ENCODE measurements around the gene VAC14. TPM values are rescaled to one million over a fixed set of nuclear protein-coding genes. Genes with fewer than 3 reads are reported as not detected.

Gene VAC14
- total and polyA plus RNA-seq, 3 experiments from 2014 or later, result 43.4 to 50.3 (median 45.9) TPM

DNA sequence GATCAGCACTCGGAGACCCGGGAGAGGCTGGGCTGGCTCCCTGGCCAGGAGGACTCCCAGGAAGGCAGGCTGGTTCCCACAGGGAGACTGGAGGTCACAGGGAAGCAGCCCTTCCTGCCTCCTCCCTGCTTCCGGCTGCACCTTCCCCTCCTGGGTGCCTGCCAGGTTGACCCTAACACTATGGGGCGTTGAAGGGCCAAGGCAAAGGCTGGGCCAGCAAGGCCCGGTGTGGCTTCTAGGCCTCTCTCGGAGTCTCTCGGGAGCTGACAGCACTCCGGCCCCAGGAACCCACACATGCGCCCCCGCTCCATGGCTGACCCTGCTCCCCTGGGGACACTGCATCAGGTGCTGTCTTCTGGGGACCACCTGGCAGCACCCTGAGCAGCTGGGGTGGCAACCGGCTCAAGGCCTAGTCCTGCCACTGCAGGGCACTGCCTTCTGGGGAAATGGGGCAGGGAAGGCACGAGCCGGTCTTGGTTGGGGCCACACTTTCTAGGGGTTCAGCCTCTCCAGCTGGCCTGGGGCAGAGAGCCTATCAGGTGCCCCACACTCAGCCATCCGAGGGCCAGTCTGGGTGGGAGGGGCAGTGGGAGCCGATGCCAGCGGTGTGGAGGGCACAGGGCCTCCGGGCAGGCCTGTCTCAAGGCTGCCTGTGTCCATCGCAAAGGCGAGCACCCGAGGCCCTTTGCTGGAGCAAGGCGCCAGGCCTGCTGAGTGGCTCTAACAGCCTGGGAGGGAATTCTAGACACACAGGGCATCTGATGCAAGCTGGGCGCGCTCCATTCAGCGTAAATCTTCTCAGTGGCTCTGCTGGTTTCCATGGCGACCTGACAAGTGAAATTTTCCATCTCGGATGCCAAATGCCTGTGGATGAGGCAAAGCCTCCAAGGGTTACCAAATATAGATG, 109.5 kb downstream of the VAC14 start:
- H3K36me3 ChIP-seq (ENCODE audit: insufficient read depth, low read length), result no peaks in the 10 kb centered on the region

GRCh38 chr16:70689970-70690891, 110.7 kb downstream of the VAC14 start:
- Mint-ChIP-seq H3K4me1 (peaks cover 2 to 9% (median 7%) of the 10 kb centered on the region in 3 donors), H3K9me3 (no peaks in the 10 kb centered on the region), H3K27me3 (peaks cover 0 to 6% of the 10 kb centered on the region in 2 donors), H3K36me3 (peaks cover 0 to 7% (median 0%) of the 10 kb centered on the region in 3 donors), H3K4me3 (no peak overlapping the region), H3K27ac (peak overlapping the region in 1 of 8 donors; percentile 51)
- Histone ChIP-seq H3K36me3 (ENCODE audit: insufficient read depth, low read length) (no peaks in the 10 kb centered on the region), H3K27ac (ENCODE audit: low read depth, low read length) (no peak overlapping the region), H3K27me3 (ENCODE audit: insufficient read depth, low read length, poor library complexity, severe bottlenecking) (no peaks in the 10 kb centered on the region), H3K4me3 (ENCODE audit: low read length) (no peak overlapping the region), H3K9me3 (ENCODE audit: low read length) (no peaks in the 10 kb centered on the region), H3K4me1 (ENCODE audit: insufficient read depth, low read length) (no peaks in the 10 kb centered on the region)
- no peak for DNase-seq
- ChIA-PET POLR2A (interaction anchor here (1.5 kb wide), 1 partner anchor 47 kb away, joined by 4 read pairs; no protein-coding TSS in a partner anchor), CTCF (interaction anchor here (1.3 to 3.7 kb wide), 2 partner anchors 37 to 81 kb away, joined by 3 to 15 read pairs; no protein-coding TSS in a partner anchor)

More for the DNA sequence above, 109.5 kb downstream of the VAC14 start:
- peaks cover 0 to 9% (median 0%) of the 10 kb centered on the region in 3 donors for H3K36me3 Mint-ChIP-seq
- POLR2A ChIA-PET, result interaction anchor here (1.5 kb wide), 1 partner anchor 45 kb away, joined by 4 read pairs; no protein-coding TSS in a partner anchor
- Histone ChIP-seq H3K27me3 (ENCODE audit: insufficient read depth, low read length, poor library complexity, severe bottlenecking) (no peaks in the 10 kb centered on the region), H3K9me3 (ENCODE audit: low read length) (no peaks in the 10 kb centered on the region), H3K27ac (ENCODE audit: low read depth, low read length) (no peak overlapping the region), H3K4me1 (ENCODE audit: insufficient read depth, low read length) (peaks cover 8% of the 10 kb centered on the region), H3K4me3 (ENCODE audit: low read length) (no peak overlapping the region)
- no peak for DNase-seq
- H3K4me3 Mint-ChIP-seq, result no peak overlapping the region
- peaks cover 0 to 3% of the 10 kb centered on the region in 2 donors for H3K27me3 Mint-ChIP-seq
- peak overlapping the region in 1 of 8 donors; percentile 86 for H3K27ac Mint-ChIP-seq
- CTCF ChIA-PET, result no interaction called here
- no peaks in the 10 kb centered on the region for H3K9me3 Mint-ChIP-seq
- H3K4me1 Mint-ChIP-seq, result peaks cover 10 to 19% (median 13%) of the 10 kb centered on the region in 3 donors

DNA sequence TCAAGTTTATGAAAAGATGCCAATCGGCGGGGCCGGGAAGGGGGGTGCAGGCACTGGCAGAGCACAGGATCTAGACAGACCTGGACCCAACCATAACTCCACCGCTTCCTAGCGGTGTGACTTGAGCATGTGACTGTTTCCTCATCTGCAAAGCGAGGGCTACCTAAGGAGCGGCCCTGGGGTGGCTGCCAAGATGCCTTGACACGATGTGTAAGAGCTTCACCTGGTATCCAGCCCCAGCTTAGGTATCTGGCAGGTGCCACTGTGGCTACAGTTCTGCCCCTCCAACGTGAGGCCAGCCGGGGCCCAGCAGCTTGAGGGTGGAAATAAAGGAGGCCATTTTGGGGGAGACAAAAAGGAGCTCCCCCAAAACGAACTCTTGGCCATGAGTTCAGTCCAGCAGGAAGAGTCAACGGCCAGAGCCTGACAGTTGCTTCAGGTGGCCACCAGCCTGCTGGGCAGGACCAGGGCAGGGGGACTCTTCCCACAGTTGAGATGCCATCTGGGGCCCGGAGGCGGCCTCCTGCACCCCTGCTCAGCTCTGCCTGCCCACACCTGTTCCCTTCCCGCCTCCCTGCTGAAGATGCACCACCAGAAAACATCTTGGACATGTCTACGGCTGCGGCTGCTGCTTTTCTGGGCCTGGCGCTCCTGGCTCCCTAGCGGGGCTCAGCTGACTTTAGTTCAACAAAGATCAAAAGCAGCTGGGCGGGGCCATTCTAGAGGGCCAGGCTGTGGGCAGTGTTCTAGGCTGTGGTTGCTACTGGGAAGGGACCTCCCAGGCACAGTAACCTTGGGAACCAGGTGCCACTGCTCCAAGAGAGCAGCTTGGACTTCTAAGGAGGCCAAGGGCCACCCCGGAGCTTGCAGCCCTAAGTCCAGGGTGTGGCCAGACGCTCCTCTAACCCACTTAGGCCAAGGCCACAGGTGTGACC, 111.7 kb downstream of the VAC14 start:
- Mint-ChIP-seq H3K4me3 (no peak overlapping the region), H3K27me3 (peaks cover 0 to 6% of the 10 kb centered on the region in 2 donors), H3K9me3 (no peaks in the 10 kb centered on the region), H3K36me3 (peaks cover 0 to 6% (median 0%) of the 10 kb centered on the region in 3 donors), H3K27ac (peak overlapping the region in 1 of 8 donors; percentile 10), H3K4me1 (peaks cover 3 to 10% (median 6%) of the 10 kb centered on the region in 3 donors)
- no peak for DNase-seq
- peaks cover 7% of the 10 kb centered on the region for H3K27me3 ChIP-seq (ENCODE audit: insufficient read depth, low read length, poor library complexity, severe bottlenecking)
- H3K9me3 ChIP-seq (ENCODE audit: low read length), result no peaks in the 10 kb centered on the region
- no peak overlapping the region for H3K27ac ChIP-seq (ENCODE audit: low read depth, low read length)
- no peaks in the 10 kb centered on the region for H3K4me1 ChIP-seq (ENCODE audit: insufficient read depth, low read length)
- CTCF ChIA-PET, result interaction anchor here (1.3 to 3.7 kb wide), 2 partner anchors 36 to 82 kb away, joined by 3 to 15 read pairs; no protein-coding TSS in a partner anchor
- H3K4me3 ChIP-seq (ENCODE audit: low read length), result no peak overlapping the region
- POLR2A ChIA-PET, result interaction anchor here (1.1 kb wide), 1 partner anchor 10 kb away, joined by 3 read pairs; no protein-coding TSS in a partner anchor
- H3K36me3 ChIP-seq (ENCODE audit: insufficient read depth, low read length), result no peaks in the 10 kb centered on the region

- no peak overlapping the region for H3K27ac ChIP-seq (ENCODE audit: low read depth, low read length)
- ChIA-PET CTCF (interaction anchor here (3.7 kb wide), 1 partner anchor 83 kb away, joined by 15 read pairs; no protein-coding TSS in a partner anchor), POLR2A (interaction anchor here (1.1 to 1.5 kb wide), 2 partner anchors 9 to 49 kb away, joined by 3 to 4 read pairs; no protein-coding TSS in a partner anchor)
- no peak overlapping the region for H3K4me3 Mint-ChIP-seq
- no peaks in the 10 kb centered on the region for H3K9me3 Mint-ChIP-seq
- peaks cover 7% of the 10 kb centered on the region for H3K27me3 ChIP-seq (ENCODE audit: insufficient read depth, low read length, poor library complexity, severe bottlenecking)
- H3K36me3 Mint-ChIP-seq, result peaks cover 0 to 4% (median 0%) of the 10 kb centered on the region in 3 donors
- peaks cover 3 to 10% (median 6%) of the 10 kb centered on the region in 3 donors for H3K4me1 Mint-ChIP-seq
- no peaks in the 10 kb centered on the region for H3K36me3 ChIP-seq (ENCODE audit: insufficient read depth, low read length)
- no peaks in the 10 kb centered on the region for H3K9me3 ChIP-seq (ENCODE audit: low read length)
- H3K27ac Mint-ChIP-seq, result no peak overlapping the region
- peaks cover 6% of the 10 kb centered on the region in 2 donors for H3K27me3 Mint-ChIP-seq
- no peak overlapping the region for H3K4me3 ChIP-seq (ENCODE audit: low read length)
- DNase-seq, result no peak
- H3K4me1 ChIP-seq (ENCODE audit: insufficient read depth, low read length), result no peaks in the 10 kb centered on the region
These were observed 112.7 kb downstream of the VAC14 start for GRCh38 chr16:70688246-70688742.

GRCh38 chr16:70687671-70688245, 113.2 kb downstream of the VAC14 start:
- DNase-seq, result no peak
- POLR2A ChIA-PET, result interaction anchor here (1.1 to 1.5 kb wide), 2 partner anchors 9 to 50 kb away, joined by 3 to 4 read pairs; no protein-coding TSS in a partner anchor
- CTCF ChIA-PET, result interaction anchor here (1.1 to 3.7 kb wide), 3 partner anchors 10 to 83 kb away, joined by 3 to 15 read pairs (median 5); no protein-coding TSS in a partner anchor
- Histone ChIP-seq H3K27me3 (ENCODE audit: insufficient read depth, low read length, poor library complexity, severe bottlenecking) (peaks cover 7% of the 10 kb centered on the region), H3K27ac (ENCODE audit: low read depth, low read length) (no peak overlapping the region), H3K36me3 (ENCODE audit: insufficient read depth, low read length) (no peaks in the 10 kb centered on the region), H3K4me1 (ENCODE audit: insufficient read depth, low read length) (no peaks in the 10 kb centered on the region), H3K9me3 (ENCODE audit: low read length) (no peaks in the 10 kb centered on the region), H3K4me3 (ENCODE audit: low read length) (no peak overlapping the region)
- no peaks in the 10 kb centered on the region for H3K9me3 Mint-ChIP-seq
- H3K4me3 Mint-ChIP-seq, result peak overlapping the region in 1 of 7 donors; percentile 46
- no peak overlapping the region for H3K27ac Mint-ChIP-seq
- H3K27me3 Mint-ChIP-seq, result peaks cover 6 to 7% of the 10 kb centered on the region in 2 donors
- peaks cover 3 to 10% (median 6%) of the 10 kb centered on the region in 3 donors for H3K4me1 Mint-ChIP-seq
- peaks cover 0 to 1% (median 0%) of the 10 kb centered on the region in 3 donors for H3K36me3 Mint-ChIP-seq

DNA sequence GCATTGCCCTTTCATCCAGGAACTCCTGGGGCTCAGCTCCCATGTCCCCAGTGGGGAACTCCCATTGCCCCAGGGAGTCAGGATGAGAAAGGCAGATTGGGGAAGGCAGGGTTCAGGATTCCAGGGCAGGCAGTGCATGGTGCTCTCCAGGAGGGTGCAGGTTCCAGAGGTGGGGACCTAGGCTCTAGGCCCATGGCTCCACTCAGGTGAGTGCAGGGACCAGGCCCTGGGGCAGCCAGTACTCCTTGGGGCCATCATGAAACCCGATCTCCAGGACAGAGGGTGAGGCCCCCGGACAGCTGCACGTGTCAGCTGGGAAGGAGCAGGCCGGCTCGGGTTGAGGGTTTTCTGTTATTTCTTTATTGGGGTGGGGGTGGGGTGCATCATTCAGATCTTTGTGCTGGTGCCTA, 113.9 kb downstream of the VAC14 start:
- Mint-ChIP-seq H3K4me1 (peaks cover 3 to 10% (median 6%) of the 10 kb centered on the region in 3 donors), H3K4me3 (peak overlapping the region; percentile 19 to 77 (median 68)), H3K36me3 (peaks cover 0 to 1% (median 0%) of the 10 kb centered on the region in 3 donors), H3K9me3 (no peaks in the 10 kb centered on the region), H3K27me3 (peaks cover 10 to 12% of the 10 kb centered on the region in 2 donors), H3K27ac (peak overlapping the region in 2 of 8 donors; percentile 51 to 82)
- Histone ChIP-seq H3K4me1 (ENCODE audit: insufficient read depth, low read length) (no peaks in the 10 kb centered on the region), H3K36me3 (ENCODE audit: insufficient read depth, low read length) (no peaks in the 10 kb centered on the region), H3K4me3 (ENCODE audit: low read length) (no peak overlapping the region), H3K27ac (ENCODE audit: low read depth, low read length) (no peak overlapping the region), H3K9me3 (ENCODE audit: low read length) (no peaks in the 10 kb centered on the region), H3K27me3 (ENCODE audit: insufficient read depth, low read length, poor library complexity, severe bottlenecking) (peaks cover 7% of the 10 kb centered on the region)
- POLR2A ChIA-PET, result interaction anchor here (1.5 kb wide), 1 partner anchor 50 kb away, joined by 4 read pairs; no protein-coding TSS in a partner anchor
- DNase-seq, result no peak
- CTCF ChIA-PET, result interaction anchor here (0.6 to 3.7 kb wide), 4 partner anchors 10 to 424 kb away, joined by 3 to 15 read pairs (median 4); no protein-coding TSS in a partner anchor
